GM23338 (cell line): ENCODE data around the gene DOK7. TPM values are rescaled to one million over a fixed set of nuclear protein-coding genes. Genes with fewer than 3 reads are reported as not detected.

Experiments used
- ATAC-seq: fragments of 200-7000 bp; cut with Tn5 transposase; 3 replicates; pipeline ENCODE4 v1.9.1; 2020
- DNase-seq: peaks from one replicate; pipeline ENCODE4 v3.0.0-alpha.2; 2015; ENCODE audit warnings: low spot score
- H2AFZ ChIP-seq: fragments of 200-600 bp; sonication (generic); 2 replicates; pipeline ENCODE4 v1.8.0; 2016; ENCODE audit warnings: antibody characterized with exemption, mild to moderate bottlenecking, moderate library complexity
- H3F3A ChIP-seq: fragments of 200-600 bp; sonication (generic); replicated peaks from 2 replicates; pipeline ENCODE4 v1.8.0; 2017; ENCODE audit warnings: antibody characterized with exemption, mixed run types, low read depth
- H3K27ac ChIP-seq: fragments of 200-600 bp; sonication (generic); 2 replicates; pipeline ENCODE4 v1.6.1; 2016; ENCODE audit warnings: low read depth
- H3K27me3 ChIP-seq: fragments of 200-600 bp; sonication (generic); 2 replicates; pipeline ENCODE4 v1.8.0; 2016; ENCODE audit warnings: mild to moderate bottlenecking, mixed run types, moderate library complexity; ENCODE audit not compliant: insufficient read depth
- H3K36me3 ChIP-seq: fragments of 200-600 bp; sonication (generic); 2 replicates; pipeline ENCODE4 v1.8.0; 2016; ENCODE audit warnings: mild to moderate bottlenecking; ENCODE audit not compliant: insufficient read depth
- H3K4me1 ChIP-seq: fragments of 200-600 bp; sonication (generic); 2 replicates; pipeline ENCODE4 v1.8.0; 2016; ENCODE audit warnings: mild to moderate bottlenecking, moderate library complexity; ENCODE audit not compliant: insufficient read depth
- H3K4me2 ChIP-seq: fragments of 200-600 bp; sonication (generic); 2 replicates; pipeline ENCODE4 v1.7.1; 2017; ENCODE audit warnings: mixed run types
- H3K4me3 ChIP-seq: fragments of 200-600 bp; sonication (generic); 2 replicates; pipeline ENCODE4 v1.6.1; 2016; ENCODE audit warnings: mixed run types
- H3K79me2 ChIP-seq: fragments of 200-600 bp; sonication (generic); replicated peaks from 2 replicates; pipeline ENCODE4 v1.8.0; 2017; ENCODE audit warnings: mild to moderate bottlenecking; ENCODE audit not compliant: insufficient read depth
- H3K9me2 ChIP-seq: fragments of 200-600 bp; sonication (generic); 2 replicates; pipeline ENCODE4 v1.8.0; 2017; ENCODE audit not compliant: insufficient read depth
- H4K20me1 ChIP-seq: fragments of 200-600 bp; sonication (generic); replicated peaks from 2 replicates; pipeline ENCODE4 v1.8.0; 2017; ENCODE audit warnings: mild to moderate bottlenecking; ENCODE audit not compliant: insufficient read depth
- H3K27ac Mint-ChIP-seq: 2 replicates; pipeline ENCODE4 v1.8.0; 2020; ENCODE audit warnings: inconsistent platforms, mild to moderate bottlenecking, moderate library complexity, mixed read lengths
- H3K27me3 Mint-ChIP-seq: 3 replicates; pipeline ENCODE4 v1.8.0; 2022; ENCODE audit warnings: low read depth, mild to moderate bottlenecking, moderate library complexity, mixed read lengths, inconsistent platforms; ENCODE audit not compliant: insufficient read depth, poor library complexity
- H3K36me3 Mint-ChIP-seq: 3 replicates; pipeline ENCODE4 v1.8.0; 2021; ENCODE audit warnings: low read depth, mild to moderate bottlenecking, inconsistent platforms, moderate library complexity, mixed read lengths
- H3K4me1 Mint-ChIP-seq: 3 replicates; pipeline ENCODE4 v1.8.0; 2020; ENCODE audit warnings: mild to moderate bottlenecking, inconsistent platforms, mixed read lengths
- H3K4me3 Mint-ChIP-seq: 3 replicates; pipeline ENCODE4 v1.8.0; 2021; ENCODE audit warnings: moderate library complexity, mild to moderate bottlenecking, inconsistent platforms, mixed read lengths
- H3K9me3 Mint-ChIP-seq: 3 replicates; pipeline ENCODE4 v1.8.0; 2020; ENCODE audit warnings: moderate library complexity, mild to moderate bottlenecking, inconsistent platforms, mixed read lengths
- CREB1 ChIP-seq: fragments of 250-450 bp; sonication (Bioruptor Pico); IDR thresholded peaks from 2 replicates; pipeline ENCODE4 v1.5.0; 2020; ENCODE audit warnings: low read depth, mild to moderate bottlenecking, moderate library complexity
- EZH2 ChIP-seq: fragments of 200-600 bp; sonication (generic); IDR thresholded peaks from one replicate; pipeline ENCODE4 v1.8.0; 2017; ENCODE audit warnings: antibody characterized with exemption, mild to moderate bottlenecking, low read depth; ENCODE audit not compliant: unreplicated experiment
- EZH2phosphoT487 ChIP-seq: fragments of 200-600 bp; sonication (generic); IDR thresholded peaks from one replicate; pipeline ENCODE4 v1.8.1; 2018; ENCODE audit warnings: antibody characterized with exemption; ENCODE audit not compliant: unreplicated experiment
- JUNB ChIP-seq: IDR thresholded peaks from one replicate; pipeline ENCODE4 v1.6.1; 2016; ENCODE audit warnings: antibody characterized with exemption; ENCODE audit not compliant: unreplicated experiment
- NANOG ChIP-seq: IDR thresholded peaks from 2 replicates; pipeline ENCODE4 v1.6.1; 2016; ENCODE audit warnings: antibody characterized with exemption, borderline replicate concordance
- POLR2AphosphoS5 ChIP-seq: IDR thresholded peaks from 2 replicates; pipeline ENCODE4 v1.6.1; 2016; ENCODE audit warnings: antibody characterized with exemption, low read depth
- STAT1 ChIP-seq: IDR thresholded peaks from one replicate; pipeline ENCODE4 v1.6.1; 2016; ENCODE audit warnings: antibody characterized with exemption; ENCODE audit not compliant: unreplicated experiment
- ZNF114 ChIP-seq: fragments of 250-450 bp; sonication (Bioruptor Pico); IDR thresholded peaks from 2 replicates; pipeline ENCODE4 v1.5.0; 2020; ENCODE audit warnings: mild to moderate bottlenecking, moderate library complexity
- ZNF331 ChIP-seq: fragments of 250-450 bp; sonication (Bioruptor Pico); IDR thresholded peaks from 2 replicates; pipeline ENCODE4 v1.5.0; 2020; ENCODE audit warnings: low read depth, mild to moderate bottlenecking, moderate library complexity
- polyA plus RNA-seq: library from polyadenylated mRNA; unstranded; fragments of >200 nt; fragmentation: Nextera tagmentation; extraction: Ambion mirVana; gene quantifications from 2 replicates; pipeline ENCODE4 v1.2.1, GENCODE V29; 2016
- total RNA-seq: library from RNA; depleted of rRNA; stranded (reverse); fragments of >200 nt; shearing (Covaris generic); gene quantifications from 2 replicates; pipeline ENCODE4 v1.2.3, GENCODE V29; 2014
- TF ChIP-seq, protein P1 (sequence below): IDR thresholded peaks from 2 replicates; pipeline ENCODE4 v1.6.1; 2016; ENCODE audit warnings: antibody characterized with exemption
- TF ChIP-seq, protein P2 (sequence below): fragments of 250-450 bp; sonication (Bioruptor Pico); IDR thresholded peaks from 2 replicates; pipeline ENCODE4 v1.5.0; 2020; ENCODE audit warnings: mild to moderate bottlenecking, moderate library complexity
- TF ChIP-seq, protein P3 (sequence below): IDR thresholded peaks from one replicate; pipeline ENCODE4 v1.6.1; 2018; ENCODE audit warnings: antibody characterized with exemption; ENCODE audit not compliant: unreplicated experiment

The DOK7 gene
- total and polyA plus RNA-seq, 2 experiments from 2014 or later: 0.34 to 0.52 TPM

DNA sequence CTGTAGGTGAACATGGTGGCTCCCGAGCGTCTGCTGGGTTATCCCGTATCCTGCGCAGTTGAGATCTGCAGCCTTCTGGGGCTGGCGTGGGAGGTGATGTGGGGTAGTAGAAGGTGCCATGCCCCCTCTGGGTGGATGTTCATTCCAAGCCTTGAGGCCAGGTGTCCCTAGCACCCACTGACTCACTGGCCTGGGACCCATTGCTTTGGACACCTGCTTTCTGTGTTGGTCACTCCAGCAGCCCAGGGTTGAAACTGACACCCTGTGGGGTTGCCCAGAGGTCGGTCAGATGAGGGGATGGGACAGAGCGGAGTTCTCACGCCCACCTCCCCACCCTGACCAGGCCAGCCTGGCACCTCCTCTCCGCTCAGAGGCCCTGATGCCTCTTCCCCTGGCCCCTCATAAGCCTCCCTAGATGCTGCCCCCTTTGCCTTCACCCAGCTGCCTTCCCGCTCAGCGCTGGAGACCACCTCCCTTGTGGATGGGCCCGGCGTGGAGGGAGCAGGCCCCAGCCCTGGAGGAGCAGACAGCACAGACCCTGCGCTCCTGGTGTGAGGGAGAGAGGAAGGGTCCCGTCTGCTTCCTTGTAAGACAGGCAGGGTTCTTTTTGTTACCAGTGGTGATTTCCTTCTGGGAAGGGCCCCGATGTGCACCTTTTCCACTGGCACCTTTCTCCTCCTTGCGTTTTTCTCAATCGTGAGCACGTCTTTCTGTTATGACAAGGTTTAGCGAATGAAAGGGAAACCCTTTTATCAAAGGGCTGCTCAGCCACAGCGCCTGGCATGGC lies 2.0 kb downstream of the DOK7 start:
- Mint-ChIP-seq H3K36me3 (no peaks in the 10 kb centered on the region), H3K4me3 (no peak overlapping the region), H3K9me3 (peaks cover 1% of the 10 kb centered on the region; the same call in 2 of the 3 replicates), H3K4me1 (no peaks in the 10 kb centered on the region; the same call in 2 of the 3 replicates), H3K27ac (no peak overlapping the region), H3K27me3 (peaks cover 42% of the 10 kb centered on the region)
- no peak overlapping the region for H3K4me2 ChIP-seq
- no peak overlapping the region for H2AFZ ChIP-seq
- no peak for TF ChIP-seq ZNF331
- no peak for TF ChIP-seq JUNB
- no peak for TF ChIP-seq EZH2
- TF ChIP-seq NANOG: no peak
- TF ChIP-seq, protein P1, sequence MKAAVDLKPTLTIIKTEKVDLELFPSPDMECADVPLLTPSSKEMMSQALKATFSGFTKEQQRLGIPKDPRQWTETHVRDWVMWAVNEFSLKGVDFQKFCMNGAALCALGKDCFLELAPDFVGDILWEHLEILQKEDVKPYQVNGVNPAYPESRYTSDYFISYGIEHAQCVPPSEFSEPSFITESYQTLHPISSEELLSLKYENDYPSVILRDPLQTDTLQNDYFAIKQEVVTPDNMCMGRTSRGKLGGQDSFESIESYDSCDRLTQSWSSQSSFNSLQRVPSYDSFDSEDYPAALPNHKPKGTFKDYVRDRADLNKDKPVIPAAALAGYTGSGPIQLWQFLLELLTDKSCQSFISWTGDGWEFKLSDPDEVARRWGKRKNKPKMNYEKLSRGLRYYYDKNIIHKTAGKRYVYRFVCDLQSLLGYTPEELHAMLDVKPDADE: no peak
- TF ChIP-seq POLR2AphosphoS5: no peak
- TF ChIP-seq, protein P2, sequence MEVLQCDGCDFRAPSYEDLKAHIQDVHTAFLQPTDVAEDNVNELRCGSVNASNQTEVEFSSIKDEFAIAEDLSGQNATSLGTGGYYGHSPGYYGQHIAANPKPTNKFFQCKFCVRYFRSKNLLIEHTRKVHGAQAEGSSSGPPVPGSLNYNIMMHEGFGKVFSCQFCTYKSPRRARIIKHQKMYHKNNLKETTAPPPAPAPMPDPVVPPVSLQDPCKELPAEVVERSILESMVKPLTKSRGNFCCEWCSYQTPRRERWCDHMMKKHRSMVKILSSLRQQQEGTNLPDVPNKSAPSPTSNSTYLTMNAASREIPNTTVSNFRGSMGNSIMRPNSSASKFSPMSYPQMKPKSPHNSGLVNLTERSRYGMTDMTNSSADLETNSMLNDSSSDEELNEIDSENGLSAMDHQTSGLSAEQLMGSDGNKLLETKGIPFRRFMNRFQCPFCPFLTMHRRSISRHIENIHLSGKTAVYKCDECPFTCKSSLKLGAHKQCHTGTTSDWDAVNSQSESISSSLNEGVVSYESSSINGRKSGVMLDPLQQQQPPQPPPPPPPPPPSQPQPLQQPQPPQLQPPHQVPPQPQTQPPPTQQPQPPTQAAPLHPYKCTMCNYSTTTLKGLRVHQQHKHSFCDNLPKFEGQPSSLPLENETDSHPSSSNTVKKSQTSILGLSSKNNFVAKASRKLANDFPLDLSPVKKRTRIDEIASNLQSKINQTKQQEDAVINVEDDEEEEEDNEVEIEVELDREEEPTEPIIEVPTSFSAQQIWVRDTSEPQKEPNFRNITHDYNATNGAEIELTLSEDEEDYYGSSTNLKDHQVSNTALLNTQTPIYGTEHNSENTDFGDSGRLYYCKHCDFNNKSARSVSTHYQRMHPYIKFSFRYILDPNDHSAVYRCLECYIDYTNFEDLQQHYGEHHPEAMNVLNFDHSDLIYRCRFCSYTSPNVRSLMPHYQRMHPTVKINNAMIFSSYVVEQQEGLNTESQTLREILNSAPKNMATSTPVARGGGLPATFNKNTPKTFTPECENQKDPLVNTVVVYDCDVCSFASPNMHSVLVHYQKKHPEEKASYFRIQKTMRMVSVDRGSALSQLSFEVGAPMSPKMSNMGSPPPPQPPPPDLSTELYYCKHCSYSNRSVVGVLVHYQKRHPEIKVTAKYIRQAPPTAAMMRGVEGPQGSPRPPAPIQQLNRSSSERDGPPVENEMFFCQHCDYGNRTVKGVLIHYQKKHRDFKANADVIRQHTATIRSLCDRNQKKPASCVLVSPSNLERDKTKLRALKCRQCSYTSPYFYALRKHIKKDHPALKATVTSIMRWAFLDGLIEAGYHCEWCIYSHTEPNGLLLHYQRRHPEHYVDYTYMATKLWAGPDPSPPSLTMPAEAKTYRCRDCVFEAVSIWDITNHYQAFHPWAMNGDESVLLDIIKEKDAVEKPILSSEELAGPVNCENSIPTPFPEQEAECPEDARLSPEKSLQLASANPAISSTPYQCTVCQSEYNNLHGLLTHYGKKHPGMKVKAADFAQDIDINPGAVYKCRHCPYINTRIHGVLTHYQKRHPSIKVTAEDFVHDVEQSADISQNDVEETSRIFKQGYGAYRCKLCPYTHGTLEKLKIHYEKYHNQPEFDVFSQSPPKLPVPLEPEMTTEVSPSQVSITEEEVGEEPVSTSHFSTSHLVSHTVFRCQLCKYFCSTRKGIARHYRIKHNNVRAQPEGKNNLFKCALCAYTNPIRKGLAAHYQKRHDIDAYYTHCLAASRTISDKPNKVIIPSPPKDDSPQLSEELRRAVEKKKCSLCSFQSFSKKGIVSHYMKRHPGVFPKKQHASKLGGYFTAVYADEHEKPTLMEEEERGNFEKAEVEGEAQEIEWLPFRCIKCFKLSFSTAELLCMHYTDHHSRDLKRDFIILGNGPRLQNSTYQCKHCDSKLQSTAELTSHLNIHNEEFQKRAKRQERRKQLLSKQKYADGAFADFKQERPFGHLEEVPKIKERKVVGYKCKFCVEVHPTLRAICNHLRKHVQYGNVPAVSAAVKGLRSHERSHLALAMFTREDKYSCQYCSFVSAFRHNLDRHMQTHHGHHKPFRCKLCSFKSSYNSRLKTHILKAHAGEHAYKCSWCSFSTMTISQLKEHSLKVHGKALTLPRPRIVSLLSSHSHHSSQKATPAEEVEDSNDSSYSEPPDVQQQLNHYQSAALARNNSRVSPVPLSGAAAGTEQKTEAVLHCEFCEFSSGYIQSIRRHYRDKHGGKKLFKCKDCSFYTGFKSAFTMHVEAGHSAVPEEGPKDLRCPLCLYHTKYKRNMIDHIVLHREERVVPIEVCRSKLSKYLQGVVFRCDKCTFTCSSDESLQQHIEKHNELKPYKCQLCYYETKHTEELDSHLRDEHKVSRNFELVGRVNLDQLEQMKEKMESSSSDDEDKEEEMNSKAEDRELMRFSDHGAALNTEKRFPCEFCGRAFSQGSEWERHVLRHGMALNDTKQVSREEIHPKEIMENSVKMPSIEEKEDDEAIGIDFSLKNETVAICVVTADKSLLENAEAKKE (CRISPR knock-in tag): no peak
- no peak for TF ChIP-seq CREB1
- no peak for TF ChIP-seq ZNF114
- TF ChIP-seq STAT1: no peak
- no peak for TF ChIP-seq EZH2phosphoT487
- TF ChIP-seq, protein P3, sequence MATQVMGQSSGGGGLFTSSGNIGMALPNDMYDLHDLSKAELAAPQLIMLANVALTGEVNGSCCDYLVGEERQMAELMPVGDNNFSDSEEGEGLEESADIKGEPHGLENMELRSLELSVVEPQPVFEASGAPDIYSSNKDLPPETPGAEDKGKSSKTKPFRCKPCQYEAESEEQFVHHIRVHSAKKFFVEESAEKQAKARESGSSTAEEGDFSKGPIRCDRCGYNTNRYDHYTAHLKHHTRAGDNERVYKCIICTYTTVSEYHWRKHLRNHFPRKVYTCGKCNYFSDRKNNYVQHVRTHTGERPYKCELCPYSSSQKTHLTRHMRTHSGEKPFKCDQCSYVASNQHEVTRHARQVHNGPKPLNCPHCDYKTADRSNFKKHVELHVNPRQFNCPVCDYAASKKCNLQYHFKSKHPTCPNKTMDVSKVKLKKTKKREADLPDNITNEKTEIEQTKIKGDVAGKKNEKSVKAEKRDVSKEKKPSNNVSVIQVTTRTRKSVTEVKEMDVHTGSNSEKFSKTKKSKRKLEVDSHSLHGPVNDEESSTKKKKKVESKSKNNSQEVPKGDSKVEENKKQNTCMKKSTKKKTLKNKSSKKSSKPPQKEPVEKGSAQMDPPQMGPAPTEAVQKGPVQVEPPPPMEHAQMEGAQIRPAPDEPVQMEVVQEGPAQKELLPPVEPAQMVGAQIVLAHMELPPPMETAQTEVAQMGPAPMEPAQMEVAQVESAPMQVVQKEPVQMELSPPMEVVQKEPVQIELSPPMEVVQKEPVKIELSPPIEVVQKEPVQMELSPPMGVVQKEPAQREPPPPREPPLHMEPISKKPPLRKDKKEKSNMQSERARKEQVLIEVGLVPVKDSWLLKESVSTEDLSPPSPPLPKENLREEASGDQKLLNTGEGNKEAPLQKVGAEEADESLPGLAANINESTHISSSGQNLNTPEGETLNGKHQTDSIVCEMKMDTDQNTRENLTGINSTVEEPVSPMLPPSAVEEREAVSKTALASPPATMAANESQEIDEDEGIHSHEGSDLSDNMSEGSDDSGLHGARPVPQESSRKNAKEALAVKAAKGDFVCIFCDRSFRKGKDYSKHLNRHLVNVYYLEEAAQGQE: no peak
- H3K79me2 ChIP-seq: no peaks in the 10 kb centered on the region
- no peaks in the 10 kb centered on the region for H3K36me3 ChIP-seq
- DNase-seq (no peak), ATAC-seq (no peak)
- H3K9me2 ChIP-seq: no peaks in the 10 kb centered on the region
- H3K4me3 ChIP-seq: no peak overlapping the region
- no peaks in the 10 kb centered on the region; the same call in 1 of the 2 replicates for H3K4me1 ChIP-seq
- no peaks in the 10 kb centered on the region for H3F3A ChIP-seq
- H4K20me1 ChIP-seq: no peaks in the 10 kb centered on the region
- H3K27ac ChIP-seq: no peak overlapping the region
- H3K27me3 ChIP-seq: peaks cover 25% of the 10 kb centered on the region
